ENCODE results near the gene RPRD1A. TPM values are rescaled to one million over a fixed set of nuclear protein-coding genes. Genes with fewer than 3 reads are reported as not detected.

RPRD1A gene
- total RNA-seq, 3 donors from 2014 or later = 31.7 to 64.5 (median 38.7) TPM

DNA sequence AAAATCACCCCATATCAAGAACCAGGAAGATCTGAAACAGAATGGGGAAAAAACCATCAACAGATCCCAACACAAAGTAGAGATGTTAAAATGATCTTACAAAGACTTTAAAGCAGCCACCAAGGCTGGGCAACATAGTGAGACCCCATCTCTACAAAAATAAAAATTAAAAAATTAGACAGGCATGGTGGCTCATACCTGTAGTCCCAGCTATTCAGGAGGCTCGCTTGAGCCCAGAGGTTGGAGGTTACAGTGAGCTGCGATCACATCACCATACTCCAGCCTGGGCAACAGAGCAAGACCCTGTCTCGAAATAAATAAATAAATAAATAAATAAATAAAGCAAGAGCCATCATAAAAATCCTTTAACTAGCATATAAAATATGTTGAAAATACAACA is 20.5 kb downstream of the RPRD1A start:
- intact Hi-C loops (cut with DNase I, micrococcal nuclease) = no loop called here
- H3K4me3 ChIP-seq = no peak overlapping the region
- H3K4me1 ChIP-seq (ENCODE audit: low read depth) = no peaks in the 10 kb centered on the region
- peaks cover 4% of the 10 kb centered on the region for H3K9me3 ChIP-seq
- TF ChIP-seq, protein P1, sequence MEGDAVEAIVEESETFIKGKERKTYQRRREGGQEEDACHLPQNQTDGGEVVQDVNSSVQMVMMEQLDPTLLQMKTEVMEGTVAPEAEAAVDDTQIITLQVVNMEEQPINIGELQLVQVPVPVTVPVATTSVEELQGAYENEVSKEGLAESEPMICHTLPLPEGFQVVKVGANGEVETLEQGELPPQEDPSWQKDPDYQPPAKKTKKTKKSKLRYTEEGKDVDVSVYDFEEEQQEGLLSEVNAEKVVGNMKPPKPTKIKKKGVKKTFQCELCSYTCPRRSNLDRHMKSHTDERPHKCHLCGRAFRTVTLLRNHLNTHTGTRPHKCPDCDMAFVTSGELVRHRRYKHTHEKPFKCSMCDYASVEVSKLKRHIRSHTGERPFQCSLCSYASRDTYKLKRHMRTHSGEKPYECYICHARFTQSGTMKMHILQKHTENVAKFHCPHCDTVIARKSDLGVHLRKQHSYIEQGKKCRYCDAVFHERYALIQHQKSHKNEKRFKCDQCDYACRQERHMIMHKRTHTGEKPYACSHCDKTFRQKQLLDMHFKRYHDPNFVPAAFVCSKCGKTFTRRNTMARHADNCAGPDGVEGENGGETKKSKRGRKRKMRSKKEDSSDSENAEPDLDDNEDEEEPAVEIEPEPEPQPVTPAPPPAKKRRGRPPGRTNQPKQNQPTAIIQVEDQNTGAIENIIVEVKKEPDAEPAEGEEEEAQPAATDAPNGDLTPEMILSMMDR (IDR thresholded peaks at IDR 0.05) = no peak
- ATAC-seq = no peak
- no peaks in the 10 kb centered on the region for H3K36me3 ChIP-seq (ENCODE audit: low read depth)
- DNase-seq = no peak

DNA sequence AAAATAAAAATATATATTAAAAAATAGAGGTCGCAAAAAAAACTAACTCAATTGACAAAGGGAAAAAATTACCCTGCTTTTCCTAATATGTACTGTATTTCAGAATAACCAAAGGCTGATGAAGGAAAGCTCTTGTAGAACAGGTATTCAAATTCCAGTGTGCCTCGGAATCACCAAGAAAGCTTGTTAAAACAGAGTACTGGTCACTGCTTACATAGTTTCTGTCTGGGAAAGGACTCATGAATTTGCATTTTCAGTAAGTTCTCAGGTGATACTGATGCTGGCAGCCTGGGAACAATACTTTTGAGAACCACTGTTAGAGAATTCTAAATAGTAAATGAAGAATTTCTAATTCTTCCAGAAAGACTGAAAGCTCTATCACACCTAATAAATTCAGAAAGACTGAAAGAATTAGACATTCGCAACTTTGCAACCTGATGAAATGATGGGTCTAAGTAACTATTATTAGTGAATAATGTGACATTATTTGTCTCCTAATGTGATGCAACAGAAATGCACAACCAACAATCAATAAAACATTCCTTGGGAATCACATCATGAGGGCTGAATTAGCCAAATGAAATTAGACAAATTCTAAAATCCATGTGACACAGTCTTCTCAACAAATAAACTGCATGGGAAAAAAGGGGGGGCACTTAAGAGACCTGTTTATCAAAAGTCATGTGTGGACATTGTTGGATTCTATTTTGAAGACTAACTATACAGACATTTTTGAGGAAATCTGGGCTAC is 21.9 kb downstream of the RPRD1A start:
- ATAC-seq (no peak), DNase-seq (no peak)
- no peak overlapping the region for H3K4me3 ChIP-seq
- no peaks in the 10 kb centered on the region for H3K4me1 ChIP-seq (ENCODE audit: low read depth)
- H3K9me3 ChIP-seq = no peaks in the 10 kb centered on the region
- H3K36me3 ChIP-seq (ENCODE audit: low read depth) = no peaks in the 10 kb centered on the region
- intact Hi-C loops (cut with DNase I, micrococcal nuclease) = no loop called here
- TF ChIP-seq, protein P1 (IDR thresholded peaks at IDR 0.05) = no peak

DNA sequence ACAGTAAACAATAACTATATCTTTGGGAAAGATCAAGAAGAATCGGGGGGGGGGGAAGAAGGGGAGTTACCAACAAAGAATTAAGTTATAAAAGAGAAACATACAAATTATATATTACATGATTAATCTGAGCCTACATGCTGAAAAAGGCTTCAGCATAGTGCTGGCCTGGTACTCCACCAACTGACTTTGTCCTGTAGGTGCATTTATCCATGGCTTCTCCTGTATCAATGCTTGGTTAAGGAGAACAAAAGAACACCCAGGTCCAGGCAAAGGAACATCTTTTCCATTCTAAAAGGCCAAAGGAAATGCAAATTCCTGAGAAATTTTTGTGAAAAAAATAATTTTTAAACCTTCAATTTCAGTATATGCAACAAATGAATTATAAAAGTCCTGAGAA is 24.2 kb downstream of the RPRD1A start:
- Histone ChIP-seq H3K9me3 (peaks cover 11% of the 10 kb centered on the region), H3K4me1 (ENCODE audit: low read depth) (no peaks in the 10 kb centered on the region), H3K36me3 (ENCODE audit: low read depth) (no peaks in the 10 kb centered on the region), H3K4me3 (no peak overlapping the region)
- TF ChIP-seq, protein P1 (IDR thresholded peaks at IDR 0.05) = no peak
- ATAC-seq (no peak), DNase-seq (no peak)
- intact Hi-C loops (cut with DNase I, micrococcal nuclease) = no loop called here

DNA sequence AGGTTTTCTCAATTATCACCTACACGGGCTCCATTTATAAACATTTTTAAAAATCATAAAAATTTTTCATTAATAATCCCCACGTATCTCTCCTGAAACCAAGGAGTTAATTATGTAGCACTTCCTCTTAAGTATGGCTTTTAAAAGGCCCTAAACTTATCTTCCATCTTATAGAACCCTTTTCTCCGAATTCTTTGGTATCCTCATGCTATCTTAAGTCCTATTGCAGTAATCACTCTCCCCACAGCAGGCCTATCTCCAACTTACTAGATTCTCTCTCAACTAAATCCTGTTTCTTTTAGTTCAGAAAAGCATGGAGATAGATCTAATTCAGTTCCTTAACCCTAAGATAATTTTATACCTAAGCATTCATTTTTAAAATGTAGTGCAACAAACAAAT is 26.2 kb downstream of the RPRD1A start:
- Histone ChIP-seq H3K36me3 (ENCODE audit: low read depth) (no peaks in the 10 kb centered on the region), H3K4me1 (ENCODE audit: low read depth) (no peaks in the 10 kb centered on the region), H3K4me3 (no peak overlapping the region), H3K9me3 (peaks cover 19% of the 10 kb centered on the region)
- no peak for ATAC-seq
- TF ChIP-seq, protein P1 (IDR thresholded peaks at IDR 0.05) = no peak
- no peak for DNase-seq
- intact Hi-C loops (cut with DNase I, micrococcal nuclease) = no loop called here

DNA sequence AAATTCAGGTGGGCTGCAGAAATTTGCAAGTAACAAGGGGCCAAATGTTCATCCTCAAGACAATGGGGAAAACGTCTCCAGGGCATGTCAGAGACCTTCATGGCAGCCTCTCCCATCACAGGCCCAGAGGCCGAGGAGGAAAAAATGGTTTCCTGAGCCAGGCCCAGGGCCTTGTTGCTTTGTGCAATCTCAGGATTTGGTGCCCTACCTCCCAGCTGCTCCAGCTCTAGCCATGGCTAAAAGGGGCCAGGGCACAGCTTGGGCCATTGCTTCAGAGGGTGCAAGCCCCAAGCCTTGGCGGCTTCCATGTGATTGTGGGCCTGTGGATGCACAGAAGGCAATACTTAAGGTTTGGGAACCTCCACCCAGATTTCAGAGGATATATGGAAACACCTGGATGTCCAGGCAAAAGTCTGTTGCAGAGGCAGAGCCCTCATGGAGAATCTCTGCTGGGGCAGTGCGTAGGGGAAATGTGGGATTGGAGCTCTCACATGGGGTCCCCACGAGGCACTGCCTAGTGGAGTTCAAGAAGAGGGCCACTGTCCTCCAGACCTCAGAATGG is 29.2 kb downstream of the RPRD1A start:
- Histone ChIP-seq H3K4me1 (ENCODE audit: low read depth) (no peaks in the 10 kb centered on the region), H3K36me3 (ENCODE audit: low read depth) (no peaks in the 10 kb centered on the region), H3K4me3 (no peak overlapping the region), H3K9me3 (peaks cover 19% of the 10 kb centered on the region)
- ATAC-seq = no peak
- TF ChIP-seq, protein P1 (IDR thresholded peaks at IDR 0.05) = no peak
- intact Hi-C loops (cut with DNase I, micrococcal nuclease) = no loop called here
- DNase-seq = no peak
